Spleen (tissue), 7 donors: ENCODE measurements around the gene PLOD2.

Experiments used
- CTCF ChIP-seq, 11 experiments: fragments of 200-600 bp in 7 of 11; fragments of 450-650 bp in 4 of 11; sonication (generic) in 4 of 11; IDR thresholded peaks in 8 of 11; conservative IDR thresholded peaks in 3 of 11; 1 replicate in 7 of 11; 2 replicates in 4 of 11; pipeline versions ENCODE4 v1.4.0 to v1.8.0; 2016 to 2021; ENCODE audit warnings: antibody characterized with exemption in 11 of 11, inconsistent platforms in 4 of 11, mild to moderate bottlenecking in 1 of 11
- POLR2A ChIP-seq, 3 donors: fragments of 450-650 bp; IDR thresholded peaks; one replicate each; pipeline ENCODE4 v1.5.1; 2017; ENCODE audit warnings: antibody characterized with exemption in 3 of 3, mild to moderate bottlenecking in 1 of 3
- donor health status: DM: no; HTN: no; CAD: no; lungs with moderate emphysema.
- donor health status: DM: no; HTN: no; CAD: no.
- donor health status: DM: no; HTN: no; CAD: no.

GRCh38 chr3:146090521-146090920, 70.5 kb downstream of the PLOD2 start:
- TF ChIP-seq CTCF (IDR thresholded peaks at IDR 0.05 in 8 of 11, conservative IDR thresholded peaks at IDR 0.05 in 3 of 11): no peak
- no peak for TF ChIP-seq POLR2A (IDR thresholded peaks at IDR 0.05)
